Hepatocyte (in vitro differentiated cells): Measurements from ENCODE around the gene KCNMA1. TPM values are rescaled to one million over a fixed set of nuclear protein-coding genes. Genes with fewer than 3 reads are reported as not detected.
A peak's percentile ranks its signal among the peaks of the same experiment; 100 is the strongest.

ENCODE experiments used
- DNase-seq: peaks from one replicate; pipeline ENCODE4 v3.0.0-alpha.2; 2016; ENCODE audit warnings: low spot score
- H2AFZ ChIP-seq: fragments of 200-600 bp; sonication (generic); 2 replicates; pipeline ENCODE4 v1.6.0; 2016; ENCODE audit warnings: antibody characterized with exemption, mild to moderate bottlenecking
- H3K27ac ChIP-seq: fragments of 200-600 bp; sonication (generic); 2 replicates; pipeline ENCODE4 v1.5.1; 2016; ENCODE audit warnings: mild to moderate bottlenecking
- H3K27me3 ChIP-seq: fragments of 200-600 bp; sonication (generic); 2 replicates; pipeline ENCODE4 v1.6.1; 2016
- H3K36me3 ChIP-seq: fragments of 200-600 bp; sonication (generic); replicated peaks from 2 replicates; pipeline ENCODE4 v1.5.1; 2016; ENCODE audit warnings: low read depth; ENCODE audit not compliant: insufficient read depth
- H3K4me1 ChIP-seq: fragments of 200-600 bp; sonication (generic); 2 replicates; pipeline ENCODE4 v1.5.1; 2016; ENCODE audit warnings: mild to moderate bottlenecking, moderate library complexity; ENCODE audit not compliant: insufficient read depth
- H3K4me2 ChIP-seq: fragments of 200-600 bp; sonication (generic); 2 replicates; pipeline ENCODE4 v1.6.0; 2016
- H3K4me3 ChIP-seq: fragments of 200-600 bp; sonication (generic); 2 replicates; pipeline ENCODE4 v1.5.1; 2016; ENCODE audit warnings: mild to moderate bottlenecking
- H3K79me2 ChIP-seq: fragments of 200-600 bp; sonication (generic); 2 replicates; pipeline ENCODE4 v1.6.0; 2017; ENCODE audit warnings: mild to moderate bottlenecking
- H3K9me2 ChIP-seq: fragments of 200-600 bp; sonication (generic); replicated peaks from 2 replicates; pipeline ENCODE4 v1.6.0; 2017; ENCODE audit warnings: mild to moderate bottlenecking; ENCODE audit not compliant: insufficient read depth
- H3K9me3 ChIP-seq: fragments of 200-600 bp; sonication (generic); 2 replicates; pipeline ENCODE4 v1.5.1; 2016; ENCODE audit warnings: low read depth, mild to moderate bottlenecking
- H4K20me1 ChIP-seq: fragments of 200-600 bp; sonication (generic); 2 replicates; pipeline ENCODE4 v1.6.0; 2016; ENCODE audit warnings: mild to moderate bottlenecking; ENCODE audit not compliant: insufficient read depth, poor library complexity, severe bottlenecking
- EZH2 ChIP-seq: fragments of 200-600 bp; sonication (generic); IDR thresholded peaks from 2 replicates; pipeline ENCODE4 v1.6.1; 2016; ENCODE audit warnings: antibody characterized with exemption, mild to moderate bottlenecking, borderline replicate concordance
- EZH2phosphoT487 ChIP-seq: fragments of 200-600 bp; sonication (generic); IDR thresholded peaks from one replicate; pipeline ENCODE4 v1.6.1; 2018; ENCODE audit warnings: antibody characterized with exemption, mild to moderate bottlenecking, low read depth, moderate library complexity; ENCODE audit not compliant: unreplicated experiment, severe bottlenecking
- WGBS: methylation state at CpG from one replicate; pipeline ENCODE4 v1.1.6; 2016; ENCODE audit warnings: low lambda C conversion rate; ENCODE audit errors: missing lambda C conversion rate; 5-methylcytosine and 5-hydroxymethylcytosine counted together
- polyA plus RNA-seq: library from polyadenylated mRNA; unstranded; fragments of >200 nt; fragmentation: Nextera tagmentation; extraction: Ambion mirVana; gene quantifications from 2 replicates; pipeline ENCODE4 v1.2.1, GENCODE V29; 2016
- total RNA-seq: library from RNA; depleted of rRNA; stranded (reverse); fragments of >200 nt; gene quantifications from 2 replicates; pipeline ENCODE4 v1.2.3, GENCODE V29; 2014
- TF ChIP-seq, protein P1 (sequence below): fragments of 200-600 bp; sonication (generic); IDR thresholded peaks from 2 replicates; pipeline ENCODE4 v1.5.1; 2016; ENCODE audit warnings: antibody characterized with exemption, mild to moderate bottlenecking; ENCODE audit not compliant: poor library complexity

Gene KCNMA1
- total and polyA plus RNA-seq, 2 experiments from 2014 or later: 42.6 to 73.3 TPM

DNA sequence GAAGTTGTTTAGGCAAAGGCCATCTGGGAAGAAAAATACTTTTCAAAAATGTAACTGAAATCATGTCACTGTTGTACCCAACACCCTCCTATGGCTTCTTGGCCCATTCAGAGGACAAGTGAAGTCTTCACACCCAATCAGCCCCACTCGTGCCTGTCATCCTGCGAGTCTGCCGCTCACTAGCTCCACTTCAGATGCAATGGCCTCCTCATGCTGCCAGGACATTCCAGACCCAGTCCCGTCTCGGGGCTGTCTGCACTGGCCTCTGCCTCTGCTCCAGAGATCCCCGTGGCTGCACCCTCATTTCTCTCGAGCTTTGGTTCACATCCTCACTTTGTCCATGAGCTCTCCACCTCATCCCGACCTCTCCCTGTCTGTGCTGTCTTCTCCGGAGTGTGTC, 227.1 kb downstream of the KCNMA1 start:
- Histone ChIP-seq H2AFZ (no peak overlapping the region), H3K4me2 (no peak overlapping the region), H3K36me3 (no peaks in the 10 kb centered on the region), H3K4me3 (no peak overlapping the region), H4K20me1 (no peaks in the 10 kb centered on the region), H3K9me3 (no peaks in the 10 kb centered on the region), H3K4me1 (peaks cover 43% of the 10 kb centered on the region), H3K79me2 (no peaks in the 10 kb centered on the region), H3K27me3 (no peaks in the 10 kb centered on the region), H3K27ac (no peak overlapping the region), H3K9me2 (no peaks in the 10 kb centered on the region)
- 84% methylated on average over 9 of the region's 9 CpGs for WGBS
- TF ChIP-seq EZH2phosphoT487 (no peak), EZH2 (no peak)
- TF ChIP-seq, protein P1, sequence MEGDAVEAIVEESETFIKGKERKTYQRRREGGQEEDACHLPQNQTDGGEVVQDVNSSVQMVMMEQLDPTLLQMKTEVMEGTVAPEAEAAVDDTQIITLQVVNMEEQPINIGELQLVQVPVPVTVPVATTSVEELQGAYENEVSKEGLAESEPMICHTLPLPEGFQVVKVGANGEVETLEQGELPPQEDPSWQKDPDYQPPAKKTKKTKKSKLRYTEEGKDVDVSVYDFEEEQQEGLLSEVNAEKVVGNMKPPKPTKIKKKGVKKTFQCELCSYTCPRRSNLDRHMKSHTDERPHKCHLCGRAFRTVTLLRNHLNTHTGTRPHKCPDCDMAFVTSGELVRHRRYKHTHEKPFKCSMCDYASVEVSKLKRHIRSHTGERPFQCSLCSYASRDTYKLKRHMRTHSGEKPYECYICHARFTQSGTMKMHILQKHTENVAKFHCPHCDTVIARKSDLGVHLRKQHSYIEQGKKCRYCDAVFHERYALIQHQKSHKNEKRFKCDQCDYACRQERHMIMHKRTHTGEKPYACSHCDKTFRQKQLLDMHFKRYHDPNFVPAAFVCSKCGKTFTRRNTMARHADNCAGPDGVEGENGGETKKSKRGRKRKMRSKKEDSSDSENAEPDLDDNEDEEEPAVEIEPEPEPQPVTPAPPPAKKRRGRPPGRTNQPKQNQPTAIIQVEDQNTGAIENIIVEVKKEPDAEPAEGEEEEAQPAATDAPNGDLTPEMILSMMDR: no peak
- no peak for DNase-seq

DNA sequence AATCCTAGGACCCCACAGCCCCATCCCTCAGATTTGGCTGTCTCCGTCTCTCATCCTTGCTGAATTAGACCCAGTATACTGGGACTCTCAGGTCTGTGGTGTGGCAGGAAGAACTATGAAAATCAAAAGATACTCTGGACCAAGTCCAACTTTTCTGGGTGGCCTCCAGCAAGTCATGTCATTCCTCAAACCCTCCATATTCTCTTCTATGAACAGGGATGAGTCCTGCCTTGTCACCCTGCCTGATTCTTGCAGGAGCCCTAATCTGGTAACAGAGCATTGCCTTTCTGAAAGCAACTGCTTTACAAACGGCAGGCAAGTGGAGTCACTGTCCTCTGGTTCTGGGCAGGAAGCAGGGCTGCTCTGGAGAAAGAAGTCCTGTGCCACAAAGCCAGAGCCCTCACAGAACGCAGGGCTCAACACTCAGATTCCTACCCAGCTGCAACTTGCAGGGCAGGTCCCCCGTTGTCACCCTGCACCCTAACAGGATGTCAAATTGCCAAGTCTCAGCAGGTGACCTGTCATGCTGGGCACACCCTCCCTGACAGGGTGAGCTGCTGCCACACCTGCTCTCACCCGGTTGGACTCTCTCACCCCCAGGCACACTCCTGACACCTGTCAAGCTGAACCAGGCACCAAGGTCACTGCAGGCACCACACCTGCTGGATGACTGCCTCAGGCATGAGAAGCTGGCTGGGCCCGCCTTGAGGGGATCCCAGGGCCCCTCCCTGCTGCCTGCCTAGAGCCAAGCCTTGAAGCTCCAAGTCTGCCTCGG, 227.7 kb downstream of the KCNMA1 start:
- no peak for TF ChIP-seq EZH2phosphoT487
- Histone ChIP-seq H3K4me1 (peaks cover 39% of the 10 kb centered on the region), H3K4me3 (no peak overlapping the region), H3K36me3 (no peaks in the 10 kb centered on the region), H2AFZ (no peak overlapping the region), H3K79me2 (no peaks in the 10 kb centered on the region), H3K27me3 (no peaks in the 10 kb centered on the region), H3K4me2 (no peak overlapping the region), H3K27ac (no peak overlapping the region), H3K9me2 (no peaks in the 10 kb centered on the region), H4K20me1 (no peaks in the 10 kb centered on the region), H3K9me3 (no peaks in the 10 kb centered on the region)
- WGBS: 63% methylated on average over 7 of the region's 7 CpGs
- DNase-seq: peak; percentile 65

DNA sequence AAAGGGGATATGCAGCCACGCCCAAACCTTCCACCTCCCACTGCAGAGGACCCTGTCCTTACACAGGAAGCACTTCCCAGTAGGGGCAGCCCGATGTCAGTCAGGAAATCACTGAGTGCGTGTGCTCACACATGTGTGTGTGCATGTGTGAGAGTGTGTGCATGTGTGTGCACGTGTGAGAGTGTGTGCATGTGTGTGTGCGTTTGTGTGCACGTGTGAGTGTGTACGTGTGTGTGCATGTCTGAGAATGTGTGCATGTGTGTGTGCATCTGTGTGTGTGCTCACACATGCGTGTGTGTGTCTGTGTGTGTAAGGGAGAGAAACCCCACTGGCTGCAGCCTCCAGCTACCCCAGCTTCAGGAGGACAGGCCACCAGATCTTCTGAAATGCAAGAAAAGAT, 229.3 kb downstream of the KCNMA1 start:
- Histone ChIP-seq H3K4me1 (peaks cover 30% of the 10 kb centered on the region), H4K20me1 (no peaks in the 10 kb centered on the region), H3K9me3 (no peaks in the 10 kb centered on the region), H3K4me2 (no peak overlapping the region), H3K9me2 (no peaks in the 10 kb centered on the region), H3K79me2 (no peaks in the 10 kb centered on the region), H3K36me3 (no peaks in the 10 kb centered on the region), H3K27me3 (no peaks in the 10 kb centered on the region), H3K27ac (no peak overlapping the region), H2AFZ (no peak overlapping the region), H3K4me3 (no peak overlapping the region)
- 93% methylated on average over 8 of the region's 8 CpGs for WGBS
- no peak for DNase-seq
- TF ChIP-seq, protein P1: no peak
- TF ChIP-seq EZH2 (no peak), EZH2phosphoT487 (no peak)

DNA sequence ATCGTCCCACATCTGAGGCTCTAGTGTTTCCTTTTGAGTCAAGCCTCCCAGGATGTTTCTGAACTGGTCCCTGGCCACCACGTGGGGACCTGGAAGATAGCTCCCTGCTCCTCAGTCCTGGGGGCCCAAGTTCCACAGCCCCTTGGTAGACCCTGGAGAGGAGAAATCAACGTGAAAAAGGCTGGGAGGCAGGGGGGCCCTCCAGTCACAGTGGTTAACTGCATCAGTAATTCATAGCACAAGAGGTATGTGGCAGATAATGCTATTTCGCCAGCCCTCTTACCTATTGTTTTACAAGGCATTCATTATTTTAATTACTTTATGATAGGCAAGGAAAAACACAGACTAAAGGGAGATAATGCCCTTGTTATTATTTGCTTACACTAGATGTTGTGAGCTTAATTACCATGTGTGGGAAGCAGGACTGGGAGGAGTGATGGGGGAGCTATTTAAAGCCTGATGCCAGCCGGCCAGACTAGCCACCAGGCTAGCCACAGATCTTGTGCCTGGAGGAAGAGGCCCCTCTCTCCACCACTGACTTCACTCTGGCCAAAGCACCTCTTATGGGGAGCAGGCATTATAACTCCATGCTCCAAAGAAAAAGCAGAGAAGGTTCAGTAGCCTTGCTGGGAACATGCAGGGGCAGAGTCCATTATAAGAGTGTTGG, 230.7 kb downstream of the KCNMA1 start:
- H3K4me3 ChIP-seq: no peak overlapping the region
- WGBS: 48% methylated on average over 5 of the region's 5 CpGs
- no peak overlapping the region for H2AFZ ChIP-seq
- no peaks in the 10 kb centered on the region for H3K9me3 ChIP-seq
- H3K27me3 ChIP-seq: no peaks in the 10 kb centered on the region
- H3K36me3 ChIP-seq: no peaks in the 10 kb centered on the region
- no peak overlapping the region for H3K27ac ChIP-seq
- no peak for DNase-seq
- H3K9me2 ChIP-seq: no peaks in the 10 kb centered on the region
- no peak overlapping the region for H3K4me2 ChIP-seq
- H4K20me1 ChIP-seq: no peaks in the 10 kb centered on the region
- peaks cover 26% of the 10 kb centered on the region for H3K4me1 ChIP-seq
- no peaks in the 10 kb centered on the region for H3K79me2 ChIP-seq
- no peak for TF ChIP-seq EZH2
- TF ChIP-seq, protein P1: no peak
- TF ChIP-seq EZH2phosphoT487: no peak
